ENCODE results near the gene PLP1. TPM values are rescaled to one million over a fixed set of nuclear protein-coding genes. Genes with fewer than 3 reads are reported as not detected.
A peak's percentile ranks its signal among the peaks of the same experiment; 100 is the strongest.

Gene PLP1
- not detected in 2 replicates for total RNA-seq (2011; cell fraction: chromatin; rRNA removed; ENCODE audit: low replicate concordance)
- not detected in 2 replicates for total RNA-seq (2011; cell fraction: nucleolus; rRNA removed)
- total RNA-seq (2011; cell fraction: nucleoplasm; rRNA removed), result not detected in 2 replicates
- not detected in 2 replicates for total RNA-seq (2014; rRNA removed)
- not detected in 2 replicates for total RNA-seq (2014; rRNA removed; fragmentation: Illumina TruSeq; extraction: Trizol)
- not detected in 2 replicates for total RNA-seq (2015; rRNA removed; fragmentation: Illumina TruSeq; extraction: Trizol)
- not detected in 2 replicates for total RNA-seq (2021)
- polyA plus RNA-seq (2011; rRNA removed), result not detected in 2 replicates
- polyA plus RNA-seq (2011; cell fraction: cytosol; rRNA removed), result not detected in 2 replicates
- polyA plus RNA-seq (2011; cell fraction: nucleus; rRNA removed), result not detected in 2 replicates
- polyA plus RNA-seq (2012), result not detected in 2 replicates
- not detected in 2 replicates for polyA plus RNA-seq (2014; fragmentation: Illumina TruSeq; extraction: Trizol)
- not detected for polyA plus RNA-seq (2014; fragmentation: Nextera tagmentation; extraction: Ambion mirVana)
- polyA plus RNA-seq (2014; rRNA removed), result not detected in 2 replicates
- polyA minus RNA-seq (2011; rRNA and poly(A)+ RNA removed), result 0.45 TPM in 1 of 2 replicates, not detected in the other
- not detected in 2 replicates for polyA minus RNA-seq (2011; cell fraction: cytosol; rRNA and poly(A)+ RNA removed)
- not detected in 2 replicates for polyA minus RNA-seq (2011; cell fraction: nucleus; rRNA and poly(A)+ RNA removed)
- Bru-seq, nascent RNA, result not detected
- BruChase-seq, experiment 1, labeled RNA remaining after a 2-hour chase, result not detected
- not detected for BruChase-seq, experiment 2, labeled RNA remaining after a 6-hour chase
- long read RNA-seq, experiment 1, result 0 reads
- long read RNA-seq, experiment 2, result 0 reads
- long read RNA-seq, experiment 3, result 0 reads

- Histone ChIP-seq H3K79me2 (ENCODE audit: control insufficient read depth, insufficient read depth, low read length) (no peaks in the 10 kb centered on the region), H3K4me2 (ENCODE audit: insufficient read depth, low read length) (no peak within 1 kb of the TSS), H3K27me3 (ENCODE audit: control insufficient read depth in 2 of 2, insufficient read depth in 2 of 2, low read length in 2 of 2) (peaks cover 0 to 16% of the 10 kb centered on the region in 2 experiments; a peak in 2 of 5 replicates), H3K9me1 (ENCODE audit: control insufficient read depth, insufficient read depth, low read length) (no peaks in the 10 kb centered on the region), H4K20me1 (replicated peaks; ENCODE audit: control insufficient read depth, insufficient read depth, low read length) (no peaks in the 10 kb centered on the region), H3K4me1 (replicated peaks in 1 of 2; ENCODE audit: control insufficient read depth in 2 of 2, insufficient read depth in 2 of 2, low read length in 2 of 2) (no peaks in the 10 kb centered on the region), H3K9ac (ENCODE audit: insufficient read depth in 1 of 2, low read depth in 2 of 2, low read length in 2 of 2) (no peak within 1 kb of the TSS), H3K9me3 (replicated peaks; ENCODE audit: control insufficient read depth, insufficient read depth, low read depth, low read length) (no peaks in the 10 kb centered on the region), H3K36me3 (ENCODE audit: control insufficient read depth, insufficient read depth, low read length) (no peaks in the 10 kb centered on the region), H2AFZ (ENCODE audit: low read depth, low read length) (no peak within 1 kb of the TSS), H3K4me3 (no peak within 1 kb of the TSS), H3K27ac (ENCODE audit: extremely low read depth, low read depth, low read length) (no peak within 1 kb of the TSS)
- ChIA-PET POLR2A (no interaction called here), CTCF (ENCODE audit: low intra/inter-chr PET ratio) (no interaction called here)
- 0% methylated on average over 1 of the region's 2 CpGs for WGBS (ENCODE audit: insufficient coverage, low coverage, missing lambda C conversion rate)
- intact Hi-C loops (cut with micrococcal nuclease), result no loop called here
- TF ChIP-seq CEBPG (CRISPR knock-in tag; IDR thresholded peaks at IDR 0.05) (no peak), CEBPG (tag; conservative IDR thresholded peaks at IDR 0.05 in 1 of 2, IDR thresholded peaks at IDR 0.05 in 1 of 2) (no peak), PKNOX1 (IDR thresholded peaks at IDR 0.05) (peak; percentile 43; the same call in 1 of the 2 replicates)
- ATAC-seq, result no peak
- BruUV-seq (replicated peaks), result no TSS peak
- in situ Hi-C loops (cut with MboI), result no loop called here
- FAIRE-seq, result no peak
- DNase-seq (ENCODE audit: extremely low read depth in 1 of 4, low spot score in 3 of 4), result no peak
Measured at GRCh38 chrX:103776546-103776945, at the start of gene PLP1. Gene PLP1 (plus strand): TSS chrX:103776840. CDS start chrX:103776996, 156 bp downstream.
